ENCODE measurements around the gene DCX. TPM values are rescaled to one million over a fixed set of nuclear protein-coding genes. Genes with fewer than 3 reads are reported as not detected.

DCX gene
- total RNA-seq, 1 experiment from 2014 or later = not detected

DNA sequence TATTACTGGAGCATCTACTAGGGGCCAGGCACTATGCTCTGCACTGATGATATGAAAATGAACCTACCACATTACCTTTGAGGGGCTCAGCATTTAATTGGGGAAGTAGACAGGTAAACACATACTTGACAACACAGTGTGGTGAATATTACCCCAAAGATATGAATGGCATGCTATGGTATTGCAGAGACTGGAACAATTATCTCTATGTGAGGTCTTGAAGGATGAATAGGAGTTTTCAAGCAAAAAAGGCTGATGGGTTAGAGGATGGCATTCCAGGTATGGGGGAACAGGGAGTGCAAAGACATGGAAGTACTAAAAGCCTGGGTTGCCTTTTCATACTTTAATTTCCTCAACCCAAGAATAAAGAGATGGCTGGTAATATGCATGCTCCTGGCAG, 82.6 kb downstream of the DCX start:
- no peak overlapping the region for H3K27ac Mint-ChIP-seq (ENCODE audit: unreplicated experiment)
- intact Hi-C loops (cut with micrococcal nuclease; ENCODE audit: unreplicated experiment) = no loop called here
- DNase-seq = no peak
- H3K36me3 Mint-ChIP-seq (ENCODE audit: insufficient read depth, unreplicated experiment) = no peaks in the 10 kb centered on the region
- no peaks in the 10 kb centered on the region for H3K27me3 Mint-ChIP-seq (ENCODE audit: unreplicated experiment)
- no peak overlapping the region for H3K4me3 Mint-ChIP-seq (ENCODE audit: low read depth, unreplicated experiment)
- no peaks in the 10 kb centered on the region for H3K9me3 Mint-ChIP-seq (ENCODE audit: low read depth, unreplicated experiment)
- BruUV-seq (replicated peaks) = no TSS peak
- CTCF ChIA-PET = no interaction called here
- TF ChIP-seq, protein P1, sequence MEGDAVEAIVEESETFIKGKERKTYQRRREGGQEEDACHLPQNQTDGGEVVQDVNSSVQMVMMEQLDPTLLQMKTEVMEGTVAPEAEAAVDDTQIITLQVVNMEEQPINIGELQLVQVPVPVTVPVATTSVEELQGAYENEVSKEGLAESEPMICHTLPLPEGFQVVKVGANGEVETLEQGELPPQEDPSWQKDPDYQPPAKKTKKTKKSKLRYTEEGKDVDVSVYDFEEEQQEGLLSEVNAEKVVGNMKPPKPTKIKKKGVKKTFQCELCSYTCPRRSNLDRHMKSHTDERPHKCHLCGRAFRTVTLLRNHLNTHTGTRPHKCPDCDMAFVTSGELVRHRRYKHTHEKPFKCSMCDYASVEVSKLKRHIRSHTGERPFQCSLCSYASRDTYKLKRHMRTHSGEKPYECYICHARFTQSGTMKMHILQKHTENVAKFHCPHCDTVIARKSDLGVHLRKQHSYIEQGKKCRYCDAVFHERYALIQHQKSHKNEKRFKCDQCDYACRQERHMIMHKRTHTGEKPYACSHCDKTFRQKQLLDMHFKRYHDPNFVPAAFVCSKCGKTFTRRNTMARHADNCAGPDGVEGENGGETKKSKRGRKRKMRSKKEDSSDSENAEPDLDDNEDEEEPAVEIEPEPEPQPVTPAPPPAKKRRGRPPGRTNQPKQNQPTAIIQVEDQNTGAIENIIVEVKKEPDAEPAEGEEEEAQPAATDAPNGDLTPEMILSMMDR (IDR thresholded peaks at IDR 0.05; ENCODE audit: unreplicated experiment) = no peak
- no peaks in the 10 kb centered on the region for H3K4me1 Mint-ChIP-seq (ENCODE audit: low read depth, unreplicated experiment)

DNA sequence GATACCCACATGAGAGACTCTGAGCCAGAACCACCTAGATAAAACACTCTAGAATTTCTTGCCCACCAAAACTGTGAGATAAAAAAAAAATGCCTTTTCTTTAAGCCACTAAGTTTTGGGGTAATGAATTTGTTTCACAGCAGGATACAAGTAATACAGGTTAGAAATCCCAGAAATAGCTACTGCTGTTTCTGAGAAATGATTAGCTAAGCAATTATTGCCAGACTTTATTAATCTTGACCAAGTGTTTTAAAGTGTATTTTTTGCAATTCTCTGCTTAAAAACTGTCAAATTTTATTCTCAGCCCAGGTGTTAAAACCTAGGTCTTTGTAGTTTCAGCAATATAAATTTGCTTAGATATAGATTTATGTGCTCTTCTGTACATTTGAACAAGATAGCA, 83.1 kb downstream of the DCX start:
- intact Hi-C loops (cut with micrococcal nuclease; ENCODE audit: unreplicated experiment) = no loop called here
- CTCF ChIA-PET = no interaction called here
- Mint-ChIP-seq H3K27me3 (ENCODE audit: unreplicated experiment) (no peaks in the 10 kb centered on the region), H3K27ac (ENCODE audit: unreplicated experiment) (no peak overlapping the region), H3K36me3 (ENCODE audit: insufficient read depth, unreplicated experiment) (no peaks in the 10 kb centered on the region), H3K4me1 (ENCODE audit: low read depth, unreplicated experiment) (no peaks in the 10 kb centered on the region), H3K4me3 (ENCODE audit: low read depth, unreplicated experiment) (no peak overlapping the region), H3K9me3 (ENCODE audit: low read depth, unreplicated experiment) (no peaks in the 10 kb centered on the region)
- no TSS peak for BruUV-seq (replicated peaks)
- DNase-seq = no peak
- TF ChIP-seq, protein P1 (IDR thresholded peaks at IDR 0.05; ENCODE audit: unreplicated experiment) = no peak

DNA sequence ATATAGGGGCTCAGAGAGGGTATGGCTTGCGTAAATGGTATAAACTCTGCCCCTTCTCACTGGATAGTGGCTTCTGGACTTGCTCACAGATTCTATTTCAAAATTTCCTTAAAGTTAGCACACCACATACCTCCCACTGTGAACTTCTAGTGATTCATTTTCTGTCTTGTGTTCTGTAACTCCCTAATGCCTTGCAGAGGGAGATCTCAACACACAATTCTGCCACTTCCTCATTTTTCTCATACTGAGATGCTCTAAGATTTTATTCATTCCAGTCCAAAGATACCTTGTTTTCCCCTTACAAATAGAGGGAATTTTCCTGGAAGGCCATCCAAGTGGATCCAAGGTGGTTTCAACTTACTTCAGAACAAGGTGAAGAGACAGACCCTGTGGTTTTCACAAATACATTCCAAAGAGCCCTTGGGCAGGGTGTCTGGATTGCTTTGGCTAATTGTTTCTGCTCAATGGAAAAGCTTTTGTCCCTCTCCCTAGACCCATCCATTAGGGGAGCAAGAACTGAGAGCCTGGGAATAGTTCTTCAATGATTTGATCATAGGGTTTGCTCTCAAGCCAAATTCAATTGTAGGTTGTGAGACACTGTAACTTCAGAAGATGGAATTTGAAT, 89.6 kb downstream of the DCX start:
- intact Hi-C loops (cut with micrococcal nuclease; ENCODE audit: unreplicated experiment) = no loop called here
- Mint-ChIP-seq H3K4me1 (ENCODE audit: low read depth, unreplicated experiment) (no peaks in the 10 kb centered on the region), H3K27me3 (ENCODE audit: unreplicated experiment) (no peaks in the 10 kb centered on the region), H3K4me3 (ENCODE audit: low read depth, unreplicated experiment) (no peak overlapping the region), H3K27ac (ENCODE audit: unreplicated experiment) (no peak overlapping the region), H3K36me3 (ENCODE audit: insufficient read depth, unreplicated experiment) (no peaks in the 10 kb centered on the region), H3K9me3 (ENCODE audit: low read depth, unreplicated experiment) (no peaks in the 10 kb centered on the region)
- TF ChIP-seq, protein P1 (IDR thresholded peaks at IDR 0.05; ENCODE audit: unreplicated experiment) = no peak
- CTCF ChIA-PET = no interaction called here
- DNase-seq = no peak
- no TSS peak for BruUV-seq (replicated peaks)

DNA sequence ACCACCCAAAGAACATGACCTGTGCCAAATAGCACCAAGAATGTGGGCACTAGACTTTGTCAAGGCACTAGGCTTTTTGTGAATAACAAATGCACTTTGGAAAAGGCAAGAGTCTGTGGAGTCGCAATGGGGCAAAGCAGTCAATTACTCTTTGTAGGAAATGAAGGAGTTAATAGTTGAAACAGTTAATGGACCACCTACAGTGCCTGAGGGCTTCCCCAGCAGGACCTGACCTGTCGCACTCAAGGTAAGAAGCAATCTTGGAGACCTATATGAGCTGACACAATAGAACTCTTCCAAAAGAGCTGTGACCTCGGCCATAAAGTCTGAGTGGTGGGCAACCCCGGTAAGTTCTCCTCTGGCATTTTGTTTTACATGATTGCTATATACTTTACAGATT, 92.5 kb downstream of the DCX start:
- Mint-ChIP-seq H3K9me3 (ENCODE audit: low read depth, unreplicated experiment) (no peaks in the 10 kb centered on the region), H3K27me3 (ENCODE audit: unreplicated experiment) (no peaks in the 10 kb centered on the region), H3K4me3 (ENCODE audit: low read depth, unreplicated experiment) (no peak overlapping the region), H3K36me3 (ENCODE audit: insufficient read depth, unreplicated experiment) (no peaks in the 10 kb centered on the region), H3K27ac (ENCODE audit: unreplicated experiment) (no peak overlapping the region), H3K4me1 (ENCODE audit: low read depth, unreplicated experiment) (no peaks in the 10 kb centered on the region)
- intact Hi-C loops (cut with micrococcal nuclease; ENCODE audit: unreplicated experiment) = no loop called here
- no peak for DNase-seq
- no TSS peak for BruUV-seq (replicated peaks)
- TF ChIP-seq, protein P1 (IDR thresholded peaks at IDR 0.05; ENCODE audit: unreplicated experiment) = no peak
- CTCF ChIA-PET = no interaction called here

Data from Calu3 (cell line).